Measurements from ENCODE around the gene INPP5A.

Gene INPP5A

DNA sequence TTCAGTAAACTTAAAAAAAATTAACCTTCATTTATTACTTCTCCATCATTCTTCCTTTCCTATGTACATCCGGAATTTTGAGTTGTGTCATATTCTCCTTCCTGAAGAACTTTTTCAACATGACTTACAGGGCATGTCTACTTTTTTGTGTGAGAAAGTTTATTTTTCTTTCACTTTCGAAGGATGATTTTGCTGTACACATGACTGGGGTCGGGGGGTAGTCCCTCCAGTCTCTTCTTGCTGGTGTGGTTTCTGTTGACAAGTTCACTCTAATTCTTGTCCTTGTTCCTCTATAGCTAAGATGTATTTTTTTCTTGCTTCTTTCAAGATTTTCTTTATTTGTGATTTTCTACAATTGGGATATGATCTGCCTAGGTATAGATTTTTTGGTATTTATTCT, 55.8 kb downstream of the INPP5A start:
- no peak overlapping the region for H3K4me3 ChIP-seq (ENCODE audit: low read length, poor library complexity, severe bottlenecking)
- no peaks in the 10 kb centered on the region for H3K27me3 ChIP-seq (ENCODE audit: insufficient read depth, low read length, poor library complexity, severe bottlenecking)
- H2AFZ ChIP-seq (ENCODE audit: low read length): no peak overlapping the region
- no peak overlapping the region for H3K9ac ChIP-seq (ENCODE audit: low read depth, low read length, poor library complexity, severe bottlenecking)
- TF ChIP-seq EZH2phosphoT487 (IDR thresholded peaks at IDR 0.05; ENCODE audit: borderline replicate concordance): no peak
- TF ChIP-seq, protein P1, sequence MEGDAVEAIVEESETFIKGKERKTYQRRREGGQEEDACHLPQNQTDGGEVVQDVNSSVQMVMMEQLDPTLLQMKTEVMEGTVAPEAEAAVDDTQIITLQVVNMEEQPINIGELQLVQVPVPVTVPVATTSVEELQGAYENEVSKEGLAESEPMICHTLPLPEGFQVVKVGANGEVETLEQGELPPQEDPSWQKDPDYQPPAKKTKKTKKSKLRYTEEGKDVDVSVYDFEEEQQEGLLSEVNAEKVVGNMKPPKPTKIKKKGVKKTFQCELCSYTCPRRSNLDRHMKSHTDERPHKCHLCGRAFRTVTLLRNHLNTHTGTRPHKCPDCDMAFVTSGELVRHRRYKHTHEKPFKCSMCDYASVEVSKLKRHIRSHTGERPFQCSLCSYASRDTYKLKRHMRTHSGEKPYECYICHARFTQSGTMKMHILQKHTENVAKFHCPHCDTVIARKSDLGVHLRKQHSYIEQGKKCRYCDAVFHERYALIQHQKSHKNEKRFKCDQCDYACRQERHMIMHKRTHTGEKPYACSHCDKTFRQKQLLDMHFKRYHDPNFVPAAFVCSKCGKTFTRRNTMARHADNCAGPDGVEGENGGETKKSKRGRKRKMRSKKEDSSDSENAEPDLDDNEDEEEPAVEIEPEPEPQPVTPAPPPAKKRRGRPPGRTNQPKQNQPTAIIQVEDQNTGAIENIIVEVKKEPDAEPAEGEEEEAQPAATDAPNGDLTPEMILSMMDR (conservative IDR thresholded peaks at IDR 0.05; ENCODE audit: low read length): no peak
- H3K36me3 ChIP-seq (ENCODE audit: insufficient read depth, low read length): no peaks in the 10 kb centered on the region
- no peaks in the 10 kb centered on the region for H3F3A ChIP-seq (ENCODE audit: low read depth)
- H3K4me1 ChIP-seq (ENCODE audit: insufficient read depth, low read length, poor library complexity, severe bottlenecking): peaks cover 23% of the 10 kb centered on the region
- H3K9me3 ChIP-seq (ENCODE audit: insufficient read depth, low read depth, low read length): no peaks in the 10 kb centered on the region
- H3K4me2 ChIP-seq (ENCODE audit: low read depth, low read length, poor library complexity, severe bottlenecking): no peak overlapping the region
- no peaks in the 10 kb centered on the region for H3K9me2 ChIP-seq (replicated peaks; ENCODE audit: low read depth, low read length)
- peaks cover 6% of the 10 kb centered on the region for H4K20me1 ChIP-seq (ENCODE audit: insufficient read depth, low read length, poor library complexity, severe bottlenecking)
- peaks cover 100% of the 10 kb centered on the region for H3K79me2 ChIP-seq (ENCODE audit: insufficient read depth, low read length)

DNA sequence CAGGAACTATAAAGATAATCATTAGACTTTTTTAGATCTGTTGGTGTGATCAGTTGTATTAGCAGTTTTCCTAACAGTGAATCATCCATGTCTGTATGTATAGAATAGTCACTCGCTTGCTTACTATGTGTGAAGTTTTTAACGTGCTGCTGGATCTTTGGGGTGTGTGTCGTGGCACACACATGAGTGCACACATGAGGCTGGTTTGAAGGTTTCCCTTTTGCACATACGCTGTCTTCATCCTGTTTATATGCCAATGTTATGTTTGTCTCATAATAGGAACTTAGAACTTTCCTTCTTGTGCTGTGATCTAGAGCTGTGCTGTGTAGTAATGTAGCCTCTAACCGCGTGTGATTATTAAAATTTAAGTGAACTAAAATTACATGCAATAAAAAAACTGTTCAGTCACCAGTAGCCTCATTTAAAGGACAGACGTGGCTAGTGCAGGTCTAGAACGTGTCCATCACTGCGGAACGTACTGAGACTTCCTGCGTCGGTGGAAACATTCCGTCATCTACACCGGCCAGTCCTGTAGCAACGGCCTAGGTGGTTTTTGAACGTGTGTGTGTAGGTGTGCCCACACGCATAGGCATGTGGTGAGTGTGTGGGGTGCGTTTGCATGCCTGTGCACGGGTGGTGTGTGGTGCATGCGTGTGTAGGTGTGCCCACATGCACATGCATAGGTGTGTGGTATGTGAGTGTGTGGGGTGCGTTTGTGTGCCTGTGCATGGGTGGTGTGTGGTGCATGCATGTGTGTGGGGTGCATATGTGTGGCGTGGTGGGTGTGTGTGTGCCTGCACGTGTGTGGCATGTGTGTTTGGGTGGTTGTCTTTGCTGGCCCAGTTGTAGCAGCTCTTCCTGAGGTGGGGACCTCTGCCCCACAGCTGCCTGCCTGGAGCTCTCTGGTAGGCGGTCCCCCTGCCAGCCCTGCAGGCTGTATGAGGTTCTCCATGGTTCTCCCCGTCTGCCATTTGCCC, 56.6 kb downstream of the INPP5A start:
- peaks cover 100% of the 10 kb centered on the region for H3K79me2 ChIP-seq (ENCODE audit: insufficient read depth, low read length)
- H4K20me1 ChIP-seq (ENCODE audit: insufficient read depth, low read length, poor library complexity, severe bottlenecking): peaks cover 5% of the 10 kb centered on the region

DNA sequence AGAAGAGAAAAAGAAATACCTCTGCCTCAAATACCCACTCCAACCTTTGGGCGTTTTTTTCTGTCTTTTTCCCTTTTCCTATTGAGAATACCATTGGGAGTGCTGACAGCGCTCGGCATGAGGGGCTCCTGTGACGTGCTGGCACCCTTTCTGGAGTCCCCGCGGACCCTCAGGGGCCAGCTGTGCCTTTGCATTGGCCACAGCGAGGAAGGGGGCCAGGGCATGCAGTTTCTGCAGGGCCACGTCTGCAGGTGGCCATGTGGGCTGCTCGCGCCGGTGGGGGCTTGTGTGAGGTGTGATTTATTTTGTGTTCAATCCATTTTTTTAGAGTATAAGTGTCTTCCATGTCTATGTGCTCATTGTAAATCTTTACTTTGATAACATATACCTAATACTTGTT, 57.4 kb downstream of the INPP5A start:
- peaks cover 16% of the 10 kb centered on the region for H3K4me1 ChIP-seq (ENCODE audit: insufficient read depth, low read length, poor library complexity, severe bottlenecking)
- no peaks in the 10 kb centered on the region for H3K27me3 ChIP-seq (ENCODE audit: insufficient read depth, low read length, poor library complexity, severe bottlenecking)
- no peaks in the 10 kb centered on the region for H3K36me3 ChIP-seq (ENCODE audit: insufficient read depth, low read length)
- no peak for TF ChIP-seq EZH2phosphoT487 (IDR thresholded peaks at IDR 0.05; ENCODE audit: borderline replicate concordance)
- TF ChIP-seq, protein P1 (conservative IDR thresholded peaks at IDR 0.05; ENCODE audit: low read length): no peak
- peaks cover 99% of the 10 kb centered on the region for H3K79me2 ChIP-seq (ENCODE audit: insufficient read depth, low read length)
- no peak overlapping the region for H3K4me2 ChIP-seq (ENCODE audit: low read depth, low read length, poor library complexity, severe bottlenecking)
- H3K4me3 ChIP-seq (ENCODE audit: low read length, poor library complexity, severe bottlenecking): no peak overlapping the region
- peaks cover 1% of the 10 kb centered on the region; the same call in 1 of the 2 replicates for H3K9me3 ChIP-seq (ENCODE audit: insufficient read depth, low read depth, low read length)
- peaks cover 5% of the 10 kb centered on the region for H4K20me1 ChIP-seq (ENCODE audit: insufficient read depth, low read length, poor library complexity, severe bottlenecking)
- no peaks in the 10 kb centered on the region for H3K9me2 ChIP-seq (replicated peaks; ENCODE audit: low read depth, low read length)
- no peak overlapping the region for H3K9ac ChIP-seq (ENCODE audit: low read depth, low read length, poor library complexity, severe bottlenecking)
- no peak overlapping the region for H2AFZ ChIP-seq (ENCODE audit: low read length)
- H3F3A ChIP-seq (ENCODE audit: low read depth): no peaks in the 10 kb centered on the region

More for the DNA sequence above, 56.6 kb downstream of the INPP5A start:
- Histone ChIP-seq H3K36me3 (ENCODE audit: insufficient read depth, low read length) (no peaks in the 10 kb centered on the region), H3K4me3 (ENCODE audit: low read length, poor library complexity, severe bottlenecking) (no peak overlapping the region), H3K9me2 (replicated peaks; ENCODE audit: low read depth, low read length) (no peaks in the 10 kb centered on the region), H3K9ac (ENCODE audit: low read depth, low read length, poor library complexity, severe bottlenecking) (no peak overlapping the region), H3K27me3 (ENCODE audit: insufficient read depth, low read length, poor library complexity, severe bottlenecking) (no peaks in the 10 kb centered on the region), H3K4me2 (ENCODE audit: low read depth, low read length, poor library complexity, severe bottlenecking) (no peak overlapping the region), H3K4me1 (ENCODE audit: insufficient read depth, low read length, poor library complexity, severe bottlenecking) (peaks cover 16% of the 10 kb centered on the region), H2AFZ (ENCODE audit: low read length) (no peak overlapping the region), H3F3A (ENCODE audit: low read depth) (no peaks in the 10 kb centered on the region), H3K9me3 (ENCODE audit: insufficient read depth, low read depth, low read length) (no peaks in the 10 kb centered on the region; the same call in 1 of the 2 replicates)
- no peak for TF ChIP-seq EZH2phosphoT487 (IDR thresholded peaks at IDR 0.05; ENCODE audit: borderline replicate concordance)
- TF ChIP-seq, protein P1 (conservative IDR thresholded peaks at IDR 0.05; ENCODE audit: low read length): no peak

Data from Loucy (cell line).